ENCODE measurements around the gene ZNF668. TPM values are rescaled to one million over a fixed set of nuclear protein-coding genes. Genes with fewer than 3 reads are reported as not detected.

Gene ZNF668
- total and polyA plus RNA-seq, 2 of the 13 experiments (the other 11 are each of a cell fraction or from before 2014, with no cell fraction given) = 3.8 to 9.8 TPM

DNA sequence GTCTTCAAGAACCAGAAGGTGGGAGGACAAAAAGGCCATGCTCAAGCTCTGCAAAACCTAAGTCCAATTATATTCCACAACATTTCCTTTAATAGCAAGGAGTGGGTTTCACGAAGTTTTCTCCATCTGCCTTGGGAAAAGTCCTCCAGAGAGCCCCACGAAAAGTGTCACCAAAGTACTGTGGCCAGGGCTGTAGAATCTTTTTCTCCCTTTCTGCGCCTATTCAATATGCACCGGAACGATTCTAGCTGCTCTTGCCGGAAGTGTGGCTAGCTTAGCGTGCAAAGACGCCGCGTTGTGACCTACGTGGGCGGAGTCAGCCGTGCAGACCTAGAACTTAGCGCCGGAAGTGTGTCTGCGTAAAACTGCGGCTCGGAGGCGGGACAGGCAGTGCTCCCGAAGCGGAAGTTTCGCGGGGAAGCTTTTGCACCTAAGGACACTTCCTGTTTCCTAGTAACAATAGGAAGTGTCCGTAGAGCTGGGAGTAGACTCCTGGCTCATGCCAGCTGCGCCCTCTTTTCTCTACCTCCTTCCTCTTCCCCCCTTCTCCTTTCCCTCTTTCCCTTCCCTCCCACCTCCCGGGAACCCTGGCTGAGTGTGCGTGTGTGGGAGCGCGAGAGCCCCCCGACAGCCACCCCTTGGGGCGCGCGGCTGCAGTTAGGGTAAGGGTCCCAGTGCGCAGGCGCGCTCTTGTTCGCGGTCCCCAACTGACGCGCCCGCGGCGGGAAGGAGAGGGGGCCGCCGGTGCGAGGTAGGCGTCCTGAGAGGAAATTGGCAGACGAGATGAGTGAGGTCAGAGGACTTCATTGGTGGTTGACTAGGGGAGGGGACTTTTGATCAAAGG, at the start of gene ZNF668, which contains the start of gene ZNF646 (continued):
- TF ChIP-seq ZNF503 (CRISPR knock-in tag; IDR thresholded peaks at IDR 0.05) = no peak; the same call in 1 of the 2 replicates
- 0 out of 2 replicates have a peak, but pooled peaks have one; percentile 8 for TF ChIP-seq ELK4 (CRISPR knock-in tag; IDR thresholded peaks at IDR 0.05; ENCODE audit: borderline replicate concordance)
- TF ChIP-seq NR1H2 (CRISPR knock-in tag; IDR thresholded peaks at IDR 0.05; ENCODE audit: borderline replicate concordance, low read depth) = no peak
- TF ChIP-seq, protein P1, sequence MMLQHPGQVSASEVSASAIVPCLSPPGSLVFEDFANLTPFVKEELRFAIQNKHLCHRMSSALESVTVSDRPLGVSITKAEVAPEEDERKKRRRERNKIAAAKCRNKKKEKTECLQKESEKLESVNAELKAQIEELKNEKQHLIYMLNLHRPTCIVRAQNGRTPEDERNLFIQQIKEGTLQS (CRISPR knock-in tag; IDR thresholded peaks at IDR 0.05) = no peak
- TF ChIP-seq ZNF282 (IDR thresholded peaks at IDR 0.05; ENCODE audit: partially characterized antibody) = no peak
- TF ChIP-seq ZNF841 (CRISPR knock-in tag; IDR thresholded peaks at IDR 0.05; ENCODE audit: borderline replicate concordance) = no peak
- no peak; the same call in 1 of the 2 replicates for TF ChIP-seq MED1 (CRISPR knock-in tag; IDR thresholded peaks at IDR 0.05)
- no peak for TF ChIP-seq ZNF296 (CRISPR knock-in tag; conservative IDR thresholded peaks at IDR 0.05)
- TF ChIP-seq, protein P2, sequence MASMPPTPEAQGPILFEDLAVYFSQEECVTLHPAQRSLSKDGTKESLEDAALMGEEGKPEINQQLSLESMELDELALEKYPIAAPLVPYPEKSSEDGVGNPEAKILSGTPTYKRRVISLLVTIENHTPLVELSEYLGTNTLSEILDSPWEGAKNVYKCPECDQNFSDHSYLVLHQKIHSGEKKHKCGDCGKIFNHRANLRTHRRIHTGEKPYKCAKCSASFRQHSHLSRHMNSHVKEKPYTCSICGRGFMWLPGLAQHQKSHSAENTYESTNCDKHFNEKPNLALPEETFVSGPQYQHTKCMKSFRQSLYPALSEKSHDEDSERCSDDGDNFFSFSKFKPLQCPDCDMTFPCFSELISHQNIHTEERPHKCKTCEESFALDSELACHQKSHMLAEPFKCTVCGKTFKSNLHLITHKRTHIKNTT (CRISPR knock-in tag; IDR thresholded peaks at IDR 0.05) = no peak
- peak; percentile 67; the same call in 1 of the 2 replicates for TF ChIP-seq NFKB2 (CRISPR knock-in tag; IDR thresholded peaks at IDR 0.05; ENCODE audit: borderline replicate concordance)
- no peak; the same call in 1 of the 2 replicates for TF ChIP-seq GATA4 (IDR thresholded peaks at IDR 0.05; ENCODE audit: borderline replicate concordance, low read depth)
- TF ChIP-seq ZBTB7B (CRISPR knock-in tag; IDR thresholded peaks at IDR 0.05) = no peak
- peak; percentile 82 for TF ChIP-seq PHF5A (CRISPR knock-in tag; IDR thresholded peaks at IDR 0.05; ENCODE audit: low read depth, unreplicated experiment)
- TF ChIP-seq, protein P3, sequence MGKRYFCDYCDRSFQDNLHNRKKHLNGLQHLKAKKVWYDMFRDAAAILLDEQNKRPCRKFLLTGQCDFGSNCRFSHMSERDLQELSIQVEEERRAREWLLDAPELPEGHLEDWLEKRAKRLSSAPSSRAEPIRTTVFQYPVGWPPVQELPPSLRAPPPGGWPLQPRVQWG (CRISPR knock-in tag; IDR thresholded peaks at IDR 0.05; ENCODE audit: borderline replicate concordance, low read depth) = no peak
- TF ChIP-seq NR3C1 (CRISPR knock-in tag; IDR thresholded peaks at IDR 0.05) = no peak
- TF ChIP-seq NR0B2 (CRISPR knock-in tag; IDR thresholded peaks at IDR 0.05) = no peak; the same call in 1 of the 2 replicates
- TF ChIP-seq THYN1 (CRISPR knock-in tag; IDR thresholded peaks at IDR 0.05; ENCODE audit: borderline replicate concordance, low read depth) = peak; percentile 77; the same call in 1 of the 2 replicates
- TF ChIP-seq FOXK2 (IDR thresholded peaks at IDR 0.05) = peak; percentile 91
- peak; percentile 84 for TF ChIP-seq MIXL1 (CRISPR knock-in tag; IDR thresholded peaks at IDR 0.05)
- peak; percentile 73 for TF ChIP-seq RBM22 (optimal IDR thresholded peaks at IDR 0.05; ENCODE audit: low read length)
- no peak for TF ChIP-seq EEA1 (CRISPR knock-in tag; IDR thresholded peaks at IDR 0.05; ENCODE audit: borderline replicate concordance)
- TF ChIP-seq ESRRA (CRISPR knock-in tag; IDR thresholded peaks at IDR 0.05; ENCODE audit: low read depth) = 0 out of 2 replicates have a peak, but pooled peaks have one; percentile 57
- TF ChIP-seq TBX3 (IDR thresholded peaks at IDR 0.05; ENCODE audit: borderline replicate concordance) = peak; percentile 50; the same call in 1 of the 2 replicates

All from HepG2 (cell line).